ENCODE results near the gene TOM1L2. TPM values are rescaled to one million over a fixed set of nuclear protein-coding genes. Genes with fewer than 3 reads are reported as not detected.

The TOM1L2 gene
- total and polyA plus RNA-seq, 8 donors: 51.2 to 71.2 (median 57.4) TPM

DNA sequence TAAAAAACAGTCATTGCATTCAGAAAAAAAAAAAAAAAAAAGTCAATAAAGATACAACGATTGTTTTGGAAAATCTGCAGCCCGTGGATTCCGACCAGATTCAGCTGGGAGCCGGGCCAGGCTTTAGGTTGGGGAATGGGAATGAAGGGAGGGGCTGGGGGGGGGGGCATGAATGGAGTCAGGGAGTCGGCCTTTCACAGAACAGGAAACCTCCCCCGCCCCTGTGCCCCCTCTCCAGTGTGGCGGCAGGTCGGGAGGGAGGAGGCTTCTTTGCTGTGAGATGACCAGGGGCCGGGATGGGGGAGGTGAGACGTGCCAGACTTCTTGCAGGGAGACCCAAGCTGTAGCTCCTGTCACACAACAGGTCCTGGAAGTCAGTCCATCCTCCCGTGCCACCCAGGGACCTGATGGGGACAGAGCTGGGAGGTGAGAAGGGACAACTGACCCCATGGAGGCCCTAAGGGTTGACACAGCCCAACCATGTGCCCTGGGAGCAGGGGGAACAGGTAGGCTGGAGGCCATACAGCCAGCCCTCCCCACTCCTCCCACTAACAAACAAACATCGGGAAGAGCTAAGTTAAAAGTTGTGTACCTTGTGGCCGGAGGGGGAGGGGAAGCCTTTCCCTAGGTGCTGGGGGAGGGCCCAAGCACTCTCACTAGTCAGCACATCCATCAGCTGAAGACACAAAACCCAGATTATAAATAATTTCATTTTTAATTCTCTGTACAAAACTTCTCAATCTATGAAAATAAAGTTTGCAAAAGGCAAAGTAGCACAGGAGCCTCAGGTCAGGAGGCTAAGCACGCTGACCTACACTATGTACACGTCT, 160.6 kb downstream of the TOM1L2 start:
- Histone ChIP-seq H3K4me1 (peaks cover 12 to 22% of the 10 kb centered on the region in 2 donors), H3K27ac (peak overlapping the region in 1 of 2 donors; percentile 23), H3K9me3 (no peaks in the 10 kb centered on the region), H3K27me3 (no peaks in the 10 kb centered on the region), H3K36me3 (peaks cover 0 to 73% of the 10 kb centered on the region in 2 donors), H3K4me3 (no peak overlapping the region)
- intact Hi-C loops (cut with DNase I): loop anchor here (5.0 to 10.0 kb wide), 2 partner anchors 51 to 53 kb away; no protein-coding TSS in a partner anchor
- TF ChIP-seq, protein P1, sequence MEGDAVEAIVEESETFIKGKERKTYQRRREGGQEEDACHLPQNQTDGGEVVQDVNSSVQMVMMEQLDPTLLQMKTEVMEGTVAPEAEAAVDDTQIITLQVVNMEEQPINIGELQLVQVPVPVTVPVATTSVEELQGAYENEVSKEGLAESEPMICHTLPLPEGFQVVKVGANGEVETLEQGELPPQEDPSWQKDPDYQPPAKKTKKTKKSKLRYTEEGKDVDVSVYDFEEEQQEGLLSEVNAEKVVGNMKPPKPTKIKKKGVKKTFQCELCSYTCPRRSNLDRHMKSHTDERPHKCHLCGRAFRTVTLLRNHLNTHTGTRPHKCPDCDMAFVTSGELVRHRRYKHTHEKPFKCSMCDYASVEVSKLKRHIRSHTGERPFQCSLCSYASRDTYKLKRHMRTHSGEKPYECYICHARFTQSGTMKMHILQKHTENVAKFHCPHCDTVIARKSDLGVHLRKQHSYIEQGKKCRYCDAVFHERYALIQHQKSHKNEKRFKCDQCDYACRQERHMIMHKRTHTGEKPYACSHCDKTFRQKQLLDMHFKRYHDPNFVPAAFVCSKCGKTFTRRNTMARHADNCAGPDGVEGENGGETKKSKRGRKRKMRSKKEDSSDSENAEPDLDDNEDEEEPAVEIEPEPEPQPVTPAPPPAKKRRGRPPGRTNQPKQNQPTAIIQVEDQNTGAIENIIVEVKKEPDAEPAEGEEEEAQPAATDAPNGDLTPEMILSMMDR (IDR thresholded peaks at IDR 0.05): no peak
- ATAC-seq (peak; percentile 8), DNase-seq (peak in 2 of 4 donors; percentile 70 to 76)

DNA sequence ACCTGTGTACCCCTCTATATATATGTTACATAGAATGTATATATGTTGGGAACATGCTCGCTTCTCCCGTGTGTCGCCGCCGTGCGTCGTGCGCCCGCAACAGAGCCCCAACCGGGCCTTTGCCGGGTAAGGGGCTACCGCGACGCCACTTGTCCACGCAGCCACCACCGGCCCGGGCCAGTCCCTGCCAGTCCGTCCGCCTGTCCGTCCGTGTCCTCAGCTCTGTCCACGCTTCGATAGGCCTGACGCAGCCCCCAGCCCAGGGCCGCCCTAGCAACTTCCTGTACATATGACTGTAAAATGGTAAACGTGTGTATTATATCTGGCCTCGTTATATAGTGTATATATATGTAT, 161.3 kb downstream of the TOM1L2 start:
- Histone ChIP-seq H3K27ac (no peak overlapping the region), H3K4me3 (no peak overlapping the region), H3K9me3 (no peaks in the 10 kb centered on the region), H3K27me3 (no peaks in the 10 kb centered on the region), H3K4me1 (peaks cover 12 to 22% of the 10 kb centered on the region in 2 donors), H3K36me3 (peaks cover 0 to 71% of the 10 kb centered on the region in 2 donors)
- TF ChIP-seq, protein P1 (IDR thresholded peaks at IDR 0.05): no peak
- intact Hi-C loops (cut with DNase I): loop anchor here (5.0 to 10.0 kb wide), 2 partner anchors 51 to 54 kb away; no protein-coding TSS in a partner anchor
- ATAC-seq: no peak
- DNase-seq: peak in 1 of 4 donors; percentile 79

DNA sequence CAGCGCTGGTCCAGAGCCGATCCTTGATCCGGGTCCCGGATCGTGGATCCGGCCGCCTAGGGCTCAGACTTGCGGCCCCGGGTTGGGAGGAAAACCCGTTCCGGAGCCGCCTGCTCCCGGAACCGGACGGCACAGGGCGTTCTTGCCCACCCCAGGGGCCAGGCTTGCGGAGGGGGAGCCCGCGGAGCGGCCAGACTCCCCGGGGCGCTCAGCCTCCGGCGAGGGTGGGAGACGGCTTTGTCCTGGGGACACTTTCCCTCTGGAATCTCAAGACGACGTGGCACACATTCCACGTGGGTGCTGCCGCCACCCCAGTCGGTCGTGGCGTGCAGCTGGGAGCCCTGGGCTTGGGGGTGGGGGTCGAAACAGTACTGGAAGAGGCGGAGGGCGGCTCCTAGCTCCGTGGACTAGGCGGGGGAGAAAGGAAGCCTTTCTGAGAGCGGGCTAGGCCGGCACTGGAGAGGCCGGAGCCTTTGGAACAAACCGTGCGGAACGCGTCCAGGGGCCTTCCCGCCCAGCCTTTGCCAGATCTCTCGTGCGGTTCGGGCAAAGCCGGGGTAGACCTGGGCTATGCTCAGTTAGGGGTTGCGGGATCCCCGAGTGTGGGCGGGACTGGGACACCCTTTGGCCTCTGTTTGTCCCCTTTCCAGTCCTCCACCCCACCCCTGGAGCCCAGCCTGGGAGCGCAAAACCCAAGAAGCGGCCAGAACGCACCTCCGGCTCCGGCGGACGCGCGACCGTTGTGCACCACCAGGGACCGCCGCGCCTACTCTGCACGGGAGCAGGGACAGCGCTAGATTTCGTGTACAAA, 161.9 kb downstream of the TOM1L2 start:
- no peaks in the 10 kb centered on the region for H3K27me3 ChIP-seq
- H3K4me1 ChIP-seq: peaks cover 12 to 20% of the 10 kb centered on the region in 2 donors
- H3K4me3 ChIP-seq: no peak overlapping the region
- peak overlapping the region in 1 of 2 donors; percentile 44 for H3K27ac ChIP-seq
- DNase-seq (peak in 2 of 4 donors; percentile 66 to 72), ATAC-seq (peak; percentile 27)
- no peaks in the 10 kb centered on the region for H3K9me3 ChIP-seq
- TF ChIP-seq, protein P1 (IDR thresholded peaks at IDR 0.05): no peak
- intact Hi-C loops (cut with DNase I): loop anchor here (5.0 to 10.0 kb wide), 2 partner anchors 52 to 55 kb away; no protein-coding TSS in a partner anchor
- H3K36me3 ChIP-seq: peaks cover 0 to 72% of the 10 kb centered on the region in 2 donors

DNA sequence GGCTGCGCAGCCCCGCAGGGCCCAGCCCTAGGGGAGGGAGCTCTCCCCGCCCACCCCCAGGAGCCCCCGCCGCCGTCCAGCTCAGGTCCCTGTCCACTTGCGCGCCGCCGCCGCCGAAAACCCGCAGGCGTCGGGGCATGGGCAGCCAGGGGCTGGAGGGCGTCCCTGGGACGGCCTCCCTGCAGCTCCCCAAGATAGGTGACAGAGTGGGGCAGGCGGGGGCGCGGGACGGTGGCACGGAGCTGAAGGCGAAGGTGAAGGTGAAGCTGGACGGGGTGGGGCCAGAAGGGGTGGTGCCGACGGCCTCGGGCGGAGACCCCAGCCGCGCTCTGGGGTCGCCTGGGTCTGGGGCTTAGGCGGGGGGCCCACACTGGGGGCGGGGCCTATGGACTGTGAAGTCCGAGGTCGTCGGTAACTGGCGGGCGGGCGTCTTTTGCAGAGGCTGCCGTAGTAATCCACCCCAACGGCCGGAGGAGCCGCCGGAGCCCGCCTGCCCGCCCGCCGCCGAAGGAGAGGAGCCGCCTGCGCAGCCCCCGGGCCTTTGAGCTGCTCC, 162.6 kb downstream of the TOM1L2 start:
- TF ChIP-seq, protein P1 (IDR thresholded peaks at IDR 0.05): no peak
- DNase-seq (peak in 1 of 4 donors; percentile 82), ATAC-seq (no peak)
- Histone ChIP-seq H3K27ac (no peak overlapping the region), H3K9me3 (no peaks in the 10 kb centered on the region), H3K36me3 (peaks cover 0 to 72% of the 10 kb centered on the region in 2 donors), H3K4me1 (peaks cover 12 to 18% of the 10 kb centered on the region in 2 donors), H3K27me3 (no peaks in the 10 kb centered on the region), H3K4me3 (no peak overlapping the region)
- intact Hi-C loops (cut with DNase I): loop anchor here (5.0 to 10.0 kb wide), 2 partner anchors 53 to 55 kb away; no protein-coding TSS in a partner anchor
